ENCODE results near the gene CAPN13.
"Not testable (repeated sequence)": the region's sequence is repeated elsewhere in the genome, so short reads cannot be mapped to it uniquely, and the experiment has no call there.

The CAPN13 gene

DNA sequence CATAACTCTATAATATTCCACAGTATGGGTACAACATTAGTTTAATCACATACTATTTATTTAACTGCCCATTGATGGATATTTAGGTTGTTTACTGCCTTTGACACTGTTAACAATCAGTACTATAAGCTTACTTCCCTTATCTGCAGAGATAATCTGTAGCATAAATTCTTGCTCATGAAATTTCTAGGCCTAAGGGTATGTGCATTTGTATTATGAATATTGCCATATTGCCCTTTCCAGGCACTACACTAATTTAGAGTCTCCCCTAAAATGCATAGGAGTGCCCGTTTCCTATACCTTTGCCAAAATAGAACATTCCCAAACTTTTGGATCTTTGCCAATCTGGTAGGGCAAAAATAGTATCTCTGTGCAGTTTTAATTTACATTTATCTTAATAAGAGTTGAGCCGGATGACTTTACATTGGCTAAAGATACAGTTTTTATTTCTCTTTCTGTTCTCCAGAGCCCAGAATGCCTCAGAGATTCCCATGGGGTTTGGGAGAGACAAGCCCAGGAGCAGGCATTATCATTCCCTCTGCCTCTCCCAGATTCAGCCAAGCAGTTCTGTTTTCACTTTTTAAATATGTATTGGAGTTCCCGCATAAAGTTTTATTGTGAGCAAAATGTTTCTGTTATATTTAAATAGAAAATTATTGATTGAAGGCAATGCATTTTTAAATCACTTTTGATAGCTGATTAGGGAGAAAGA, 102.8 kb downstream of the CAPN13 start:
- H3K4me3 ChIP-seq (ENCODE audit: low read depth, low read length) = no peak overlapping the region
- in situ Hi-C loops (cut with HindIII; ENCODE audit: low sequenced_read_pairs) = no loop called here

DNA sequence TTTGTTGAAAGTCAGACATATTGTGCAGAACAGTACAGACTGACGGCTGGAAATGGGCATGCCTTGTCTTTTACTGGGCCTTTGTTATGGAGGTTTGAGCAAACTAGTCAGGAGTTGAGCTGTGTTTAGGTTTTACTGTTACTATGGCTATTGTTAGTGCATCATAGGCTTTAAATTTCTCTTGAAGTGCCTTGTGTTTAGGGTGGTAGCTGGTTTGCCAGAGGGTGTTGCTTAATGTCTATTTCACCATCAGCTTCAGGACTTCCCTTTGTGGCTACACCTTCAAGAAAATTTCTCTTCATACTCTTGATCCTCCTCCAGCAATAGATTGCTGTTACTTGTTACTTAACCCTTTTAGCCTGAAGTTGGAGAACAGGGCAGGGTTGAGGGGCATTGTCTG, 104.6 kb downstream of the CAPN13 start:
- no peak overlapping the region for H3K4me3 ChIP-seq (ENCODE audit: low read depth, low read length)
- in situ Hi-C loops (cut with HindIII; ENCODE audit: low sequenced_read_pairs) = no loop called here
- no peak for DNase-seq (ENCODE audit: low read depth)
- TF ChIP-seq, protein P1, sequence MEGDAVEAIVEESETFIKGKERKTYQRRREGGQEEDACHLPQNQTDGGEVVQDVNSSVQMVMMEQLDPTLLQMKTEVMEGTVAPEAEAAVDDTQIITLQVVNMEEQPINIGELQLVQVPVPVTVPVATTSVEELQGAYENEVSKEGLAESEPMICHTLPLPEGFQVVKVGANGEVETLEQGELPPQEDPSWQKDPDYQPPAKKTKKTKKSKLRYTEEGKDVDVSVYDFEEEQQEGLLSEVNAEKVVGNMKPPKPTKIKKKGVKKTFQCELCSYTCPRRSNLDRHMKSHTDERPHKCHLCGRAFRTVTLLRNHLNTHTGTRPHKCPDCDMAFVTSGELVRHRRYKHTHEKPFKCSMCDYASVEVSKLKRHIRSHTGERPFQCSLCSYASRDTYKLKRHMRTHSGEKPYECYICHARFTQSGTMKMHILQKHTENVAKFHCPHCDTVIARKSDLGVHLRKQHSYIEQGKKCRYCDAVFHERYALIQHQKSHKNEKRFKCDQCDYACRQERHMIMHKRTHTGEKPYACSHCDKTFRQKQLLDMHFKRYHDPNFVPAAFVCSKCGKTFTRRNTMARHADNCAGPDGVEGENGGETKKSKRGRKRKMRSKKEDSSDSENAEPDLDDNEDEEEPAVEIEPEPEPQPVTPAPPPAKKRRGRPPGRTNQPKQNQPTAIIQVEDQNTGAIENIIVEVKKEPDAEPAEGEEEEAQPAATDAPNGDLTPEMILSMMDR (IDR thresholded peaks at IDR 0.05; ENCODE audit: low read depth, low read length, missing control alignments) = no peak

More for the DNA sequence above, 102.8 kb downstream of the CAPN13 start:
- no peak for DNase-seq (ENCODE audit: low read depth)
- TF ChIP-seq, protein P1 (IDR thresholded peaks at IDR 0.05; ENCODE audit: low read depth, low read length, missing control alignments) = no peak

DNA sequence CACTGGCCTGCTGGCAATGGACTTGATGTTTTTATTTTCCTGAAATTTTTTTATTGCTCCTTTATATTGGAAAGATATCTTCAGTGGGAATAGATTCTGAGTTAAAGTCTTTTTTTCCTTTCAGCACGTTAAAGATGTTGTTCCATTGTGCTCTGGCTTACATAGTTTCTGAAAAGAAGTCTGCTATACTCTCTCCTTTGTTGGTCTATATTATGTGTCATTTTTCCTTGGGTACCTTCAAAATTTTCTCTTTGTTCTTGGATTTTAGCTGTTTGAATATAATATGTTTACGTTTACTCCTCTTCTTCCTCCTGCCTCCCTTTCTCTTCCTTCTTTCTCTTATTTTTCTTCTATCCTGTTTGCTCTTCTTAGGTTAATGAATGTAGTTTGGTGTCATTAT, 105.5 kb downstream of the CAPN13 start:
- H3K4me3 ChIP-seq (ENCODE audit: low read depth, low read length) = no peak overlapping the region
- TF ChIP-seq, protein P1 (IDR thresholded peaks at IDR 0.05; ENCODE audit: low read depth, low read length, missing control alignments) = no peak
- in situ Hi-C loops (cut with HindIII; ENCODE audit: low sequenced_read_pairs) = no loop called here
- DNase-seq (ENCODE audit: low read depth) = no peak

DNA sequence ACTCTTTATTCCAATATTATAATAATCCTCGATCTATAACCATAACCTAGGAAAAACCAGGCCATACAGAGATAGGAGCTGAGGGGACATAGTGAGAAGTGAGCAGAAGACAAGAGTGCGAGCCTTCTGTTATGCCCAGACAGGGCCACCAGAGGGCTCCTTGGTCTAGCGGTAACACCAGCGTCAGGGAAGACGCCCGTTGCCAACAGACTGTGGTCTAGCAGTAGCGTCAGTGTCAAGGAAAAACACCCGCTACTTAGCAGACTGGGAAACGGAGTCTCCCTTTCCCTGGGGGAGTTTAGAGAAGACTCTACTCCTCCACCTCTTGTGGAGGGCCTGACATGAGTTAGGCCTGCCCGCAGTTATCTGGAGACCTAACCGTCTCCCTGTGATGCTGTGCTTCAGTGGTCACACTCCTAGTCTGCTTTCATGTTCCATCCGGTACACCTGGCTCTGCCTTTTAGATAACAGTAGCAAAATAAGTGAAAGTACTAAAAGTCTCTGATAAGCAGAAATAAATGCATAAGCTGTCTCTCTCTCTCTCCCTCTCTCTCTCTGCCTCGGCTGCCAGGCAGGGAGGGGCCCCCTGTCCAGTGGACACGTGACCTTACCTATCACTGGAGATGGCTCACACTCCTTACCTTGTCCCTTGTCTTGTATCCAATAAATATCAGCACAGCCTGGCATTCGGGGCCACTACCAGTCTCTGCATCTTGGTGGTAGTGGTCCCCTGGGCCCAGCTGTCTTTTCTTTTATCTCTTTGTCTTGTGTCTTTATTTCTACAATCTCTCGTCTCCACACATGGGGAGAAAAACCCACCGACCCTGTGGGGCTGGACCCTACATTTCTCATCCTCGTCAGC, 109.8 kb downstream of the CAPN13 start:
- H3K4me3 ChIP-seq (ENCODE audit: low read depth, low read length); in situ Hi-C loops (cut with HindIII; ENCODE audit: low sequenced_read_pairs); DNase-seq (ENCODE audit: low read depth): not testable (repeated sequence)

DNA sequence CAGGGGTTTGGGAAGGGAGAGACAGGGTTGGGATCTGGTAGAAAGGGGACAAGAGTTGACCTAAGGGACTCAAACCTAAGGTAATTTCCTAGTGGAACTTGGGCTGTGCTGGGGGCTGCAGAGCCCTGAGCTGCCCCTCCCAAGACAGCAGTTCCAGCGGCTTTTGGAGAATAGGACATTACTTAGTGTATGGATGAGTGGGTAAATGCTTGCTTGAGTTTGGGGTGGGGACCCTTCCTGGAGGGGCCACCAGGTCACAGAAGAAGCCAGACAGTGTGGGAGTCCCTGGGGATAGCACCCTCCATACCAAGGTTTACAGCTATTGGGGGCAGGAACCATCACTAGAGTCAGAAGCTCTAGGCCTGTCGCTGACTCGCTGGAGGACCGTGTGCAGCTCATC, 111.5 kb downstream of the CAPN13 start:
- in situ Hi-C loops (cut with HindIII; ENCODE audit: low sequenced_read_pairs) = no loop called here
- TF ChIP-seq, protein P1 (IDR thresholded peaks at IDR 0.05; ENCODE audit: low read depth, low read length, missing control alignments) = no peak
- H3K4me3 ChIP-seq (ENCODE audit: low read depth, low read length) = no peak overlapping the region
- DNase-seq (ENCODE audit: low read depth) = no peak

DNA sequence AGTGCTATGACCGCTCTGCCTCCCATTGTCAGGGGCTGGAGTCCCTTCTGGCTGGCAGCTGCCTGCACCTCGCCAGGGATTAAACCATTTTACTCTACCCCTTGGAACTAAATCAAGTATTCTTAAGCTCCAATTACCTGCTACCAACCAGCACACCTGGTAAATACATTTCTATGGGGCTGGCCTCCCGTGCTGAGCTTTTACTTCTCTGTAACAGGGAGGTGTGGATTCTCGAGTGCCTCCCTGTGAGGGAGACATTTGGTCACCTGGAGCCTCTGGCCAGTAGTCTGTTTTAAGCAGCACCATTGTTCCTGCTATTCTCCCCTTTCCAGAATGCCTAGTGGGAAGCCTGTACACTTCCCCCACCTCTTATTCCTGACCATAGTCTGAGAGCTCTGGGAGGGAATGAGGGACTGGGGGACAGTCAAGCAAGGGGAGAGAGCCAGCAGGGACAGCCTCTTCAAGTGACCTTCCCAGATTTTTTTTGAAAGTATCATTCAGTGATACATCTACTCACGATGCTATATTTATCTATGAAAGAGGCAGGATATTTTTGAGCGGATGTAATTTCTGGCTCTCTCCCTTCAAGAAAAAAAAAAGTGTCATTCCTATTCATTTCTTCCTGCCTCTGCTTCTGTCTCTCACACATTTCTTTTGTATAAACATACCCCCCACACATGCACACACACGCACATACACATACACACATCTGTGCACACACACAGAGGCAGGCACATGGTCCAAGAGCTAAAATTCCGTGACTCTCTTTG, 112.8 kb downstream of the CAPN13 start:
- TF ChIP-seq, protein P1 (IDR thresholded peaks at IDR 0.05; ENCODE audit: low read depth, low read length, missing control alignments) = no peak
- in situ Hi-C loops (cut with HindIII; ENCODE audit: low sequenced_read_pairs) = no loop called here
- H3K4me3 ChIP-seq (ENCODE audit: low read depth, low read length) = no peak overlapping the region
- DNase-seq (ENCODE audit: low read depth) = no peak

Data from astrocyte of the cerebellum (primary cell).